Stimulated activated naive CD8-positive, alpha-beta T cell treated with anti-CD3 and anti-CD28 coated beads, Interleukin-15, amount 100 ng/mL, for 72 hours (primary cell): ENCODE measurements around the gene PKD1L1.

Experiments
- ATAC-seq: fragments of 150-1000 bp; cut with Tn5 transposase; 2 replicates; pipeline ENCODE4 v1.10.0; 2021; ENCODE audit warnings: mild to moderate bottlenecking, moderate library complexity
- DNase-seq, 2 donors: peaks; one replicate each; pipeline ENCODE4 v3.0.0; 2021 to 2022
- H3K27ac Mint-ChIP-seq, 2 donors: one replicate each; pipeline ENCODE4 v1.8.0; 2022; ENCODE audit warnings: mild to moderate bottlenecking in 2 of 2, mixed read lengths in 2 of 2, moderate library complexity in 2 of 2
- H3K27me3 Mint-ChIP-seq: one replicate; pipeline ENCODE4 v1.8.0; 2022; ENCODE audit warnings: mixed read lengths
- H3K4me1 Mint-ChIP-seq: one replicate; pipeline ENCODE4 v1.8.0; 2022; ENCODE audit warnings: mild to moderate bottlenecking, mixed read lengths
- H3K4me3 Mint-ChIP-seq, 2 donors: one replicate each; pipeline ENCODE4 v1.8.0; 2022; ENCODE audit warnings: mild to moderate bottlenecking in 2 of 2, mixed read lengths in 2 of 2, moderate library complexity in 1 of 2
- H3K9me3 Mint-ChIP-seq, 2 donors: one replicate each; pipeline ENCODE4 v1.8.0; 2022; ENCODE audit warnings: mixed read lengths in 2 of 2

Gene PKD1L1

GRCh38 chr7:47816647-47817046 is 131.6 kb downstream of the PKD1L1 start:
- no peak overlapping the region for H3K27ac Mint-ChIP-seq
- DNase-seq (no peak), ATAC-seq (no peak)
- no peaks in the 10 kb centered on the region for H3K4me1 Mint-ChIP-seq
- H3K27me3 Mint-ChIP-seq, result peaks cover 7% of the 10 kb centered on the region
- H3K4me3 Mint-ChIP-seq, result no peak overlapping the region
- no peaks in the 10 kb centered on the region for H3K9me3 Mint-ChIP-seq

- ATAC-seq (no peak), DNase-seq (no peak)
- no peaks in the 10 kb centered on the region for H3K4me1 Mint-ChIP-seq
- H3K27me3 Mint-ChIP-seq, result peaks cover 7% of the 10 kb centered on the region
- no peaks in the 10 kb centered on the region for H3K9me3 Mint-ChIP-seq
- H3K4me3 Mint-ChIP-seq, result no peak overlapping the region
- no peak overlapping the region for H3K27ac Mint-ChIP-seq
Measured at GRCh38 chr7:47815867-47816266, 132.4 kb downstream of the PKD1L1 start.

- peaks cover 7% of the 10 kb centered on the region for H3K27me3 Mint-ChIP-seq
- DNase-seq (no peak), ATAC-seq (no peak)
- no peak overlapping the region for H3K27ac Mint-ChIP-seq
- H3K4me1 Mint-ChIP-seq, result no peaks in the 10 kb centered on the region
- no peak overlapping the region for H3K4me3 Mint-ChIP-seq
- no peaks in the 10 kb centered on the region for H3K9me3 Mint-ChIP-seq
Measured at GRCh38 chr7:47814905-47815613, 133.2 kb downstream of the PKD1L1 start.

GRCh38 chr7:47813620-47814260 is 134.5 kb downstream of the PKD1L1 start:
- no peak overlapping the region for H3K4me3 Mint-ChIP-seq
- H3K4me1 Mint-ChIP-seq, result no peaks in the 10 kb centered on the region
- DNase-seq (no peak), ATAC-seq (no peak)
- no peak overlapping the region for H3K27ac Mint-ChIP-seq
- peaks cover 7% of the 10 kb centered on the region for H3K27me3 Mint-ChIP-seq
- no peaks in the 10 kb centered on the region for H3K9me3 Mint-ChIP-seq

- peak; percentile 29 for ATAC-seq
- no peak overlapping the region for H3K27ac Mint-ChIP-seq
- no peaks in the 10 kb centered on the region for H3K4me1 Mint-ChIP-seq
- no peaks in the 10 kb centered on the region for H3K9me3 Mint-ChIP-seq
- peaks cover 10% of the 10 kb centered on the region for H3K27me3 Mint-ChIP-seq
- DNase-seq, result no peak
- H3K4me3 Mint-ChIP-seq, result no peak overlapping the region
Measured at GRCh38 chr7:47812429-47813136, 135.7 kb downstream of the PKD1L1 start.

- no peak overlapping the region for H3K27ac Mint-ChIP-seq
- no peak for ATAC-seq
Measured at GRCh38 chr7:47811632-47812380, 136.5 kb downstream of the PKD1L1 start.

GRCh38 chr7:47809387-47809786 is 138.9 kb downstream of the PKD1L1 start:
- H3K9me3 Mint-ChIP-seq, result no peaks in the 10 kb centered on the region
- H3K4me3 Mint-ChIP-seq, result no peak overlapping the region
- no peak overlapping the region for H3K27ac Mint-ChIP-seq
- ATAC-seq, result no peak
- H3K27me3 Mint-ChIP-seq, result peaks cover 12% of the 10 kb centered on the region
- H3K4me1 Mint-ChIP-seq, result no peaks in the 10 kb centered on the region
- no peak for DNase-seq

More at GRCh38 chr7:47811632-47812380, 136.5 kb downstream of the PKD1L1 start:
- no peaks in the 10 kb centered on the region for H3K9me3 Mint-ChIP-seq
- H3K27me3 Mint-ChIP-seq, result peaks cover 18% of the 10 kb centered on the region
- no peak for DNase-seq
- no peaks in the 10 kb centered on the region for H3K4me1 Mint-ChIP-seq
- no peak overlapping the region for H3K4me3 Mint-ChIP-seq

GRCh38 chr7:47808321-47808720 is 139.9 kb downstream of the PKD1L1 start:
- no peak for DNase-seq
- Mint-ChIP-seq H3K9me3 (no peaks in the 10 kb centered on the region), H3K4me1 (no peaks in the 10 kb centered on the region), H3K27me3 (peaks cover 12% of the 10 kb centered on the region), H3K27ac (no peak overlapping the region), H3K4me3 (no peak overlapping the region)
- ATAC-seq, result no peak

GRCh38 chr7:47807756-47808155 is 140.5 kb downstream of the PKD1L1 start:
- ATAC-seq (peak; percentile 2), DNase-seq (no peak)
- no peak overlapping the region for H3K4me3 Mint-ChIP-seq
- H3K4me1 Mint-ChIP-seq, result no peaks in the 10 kb centered on the region
- no peaks in the 10 kb centered on the region for H3K9me3 Mint-ChIP-seq
- peaks cover 12% of the 10 kb centered on the region for H3K27me3 Mint-ChIP-seq
- H3K27ac Mint-ChIP-seq, result no peak overlapping the region

- Mint-ChIP-seq H3K4me3 (no peak overlapping the region), H3K4me1 (no peaks in the 10 kb centered on the region), H3K27me3 (peaks cover 12% of the 10 kb centered on the region), H3K27ac (peak overlapping the region in 1 of 2 donors; percentile 36), H3K9me3 (no peaks in the 10 kb centered on the region)
- no peak for ATAC-seq
- DNase-seq, result no peak
Measured at GRCh38 chr7:47807126-47807525, 141.1 kb downstream of the PKD1L1 start.

GRCh38 chr7:47806701-47807103 is 141.6 kb downstream of the PKD1L1 start:
- H3K9me3 Mint-ChIP-seq, result no peaks in the 10 kb centered on the region
- no peak overlapping the region for H3K27ac Mint-ChIP-seq
- ATAC-seq (no peak), DNase-seq (no peak)
- H3K4me1 Mint-ChIP-seq, result no peaks in the 10 kb centered on the region
- peaks cover 12% of the 10 kb centered on the region for H3K27me3 Mint-ChIP-seq
- no peak overlapping the region for H3K4me3 Mint-ChIP-seq

- H3K4me1 Mint-ChIP-seq, result no peaks in the 10 kb centered on the region
- no peak overlapping the region for H3K27ac Mint-ChIP-seq
- DNase-seq (no peak), ATAC-seq (no peak)
- no peaks in the 10 kb centered on the region for H3K9me3 Mint-ChIP-seq
- H3K27me3 Mint-ChIP-seq, result peaks cover 12% of the 10 kb centered on the region
- H3K4me3 Mint-ChIP-seq, result no peak overlapping the region
Measured at GRCh38 chr7:47804767-47805545, 143.3 kb downstream of the PKD1L1 start.

GRCh38 chr7:47803846-47804245 is 144.4 kb downstream of the PKD1L1 start:
- H3K27me3 Mint-ChIP-seq, result peaks cover 12% of the 10 kb centered on the region
- DNase-seq (no peak), ATAC-seq (no peak)
- no peaks in the 10 kb centered on the region for H3K9me3 Mint-ChIP-seq
- no peaks in the 10 kb centered on the region for H3K4me1 Mint-ChIP-seq
- H3K4me3 Mint-ChIP-seq, result no peak overlapping the region
- H3K27ac Mint-ChIP-seq, result no peak overlapping the region

- peaks cover 12% of the 10 kb centered on the region for H3K27me3 Mint-ChIP-seq
- ATAC-seq, result no peak
- H3K27ac Mint-ChIP-seq, result no peak overlapping the region
- H3K4me1 Mint-ChIP-seq, result no peaks in the 10 kb centered on the region
- DNase-seq, result no peak
- no peaks in the 10 kb centered on the region for H3K9me3 Mint-ChIP-seq
- H3K4me3 Mint-ChIP-seq, result no peak overlapping the region
Measured at GRCh38 chr7:47803025-47803424, 145.2 kb downstream of the PKD1L1 start.

- no peak for DNase-seq
- no peak overlapping the region for H3K27ac Mint-ChIP-seq
- H3K4me1 Mint-ChIP-seq, result no peaks in the 10 kb centered on the region
- no peaks in the 10 kb centered on the region for H3K27me3 Mint-ChIP-seq
- no peaks in the 10 kb centered on the region for H3K9me3 Mint-ChIP-seq
- no peak overlapping the region for H3K4me3 Mint-ChIP-seq
- ATAC-seq, result no peak
Measured at GRCh38 chr7:47801423-47801822, 146.8 kb downstream of the PKD1L1 start.
